Skeletal muscle satellite cell (primary cell): ENCODE data around the gene BRAT1.
"Not testable (repeated sequence)": the region's sequence is repeated elsewhere in the genome, so short reads cannot be mapped to it uniquely, and the experiment has no call there.

Experiments used
- H3K27me3 ChIP-seq: 2 replicates; pipeline ENCODE4 v1.7.0; 2013; ENCODE audit warnings: low read length; ENCODE audit not compliant: control insufficient read depth, insufficient read depth
- H3K36me3 ChIP-seq: 2 replicates; pipeline ENCODE4 v1.7.0; 2013; ENCODE audit warnings: mild to moderate bottlenecking, control low read depth, low read length; ENCODE audit not compliant: insufficient read depth
- H3K4me1 ChIP-seq: 2 replicates; pipeline ENCODE4 v1.7.0; 2013; ENCODE audit warnings: low read length; ENCODE audit not compliant: control insufficient read depth, insufficient read depth
- H3K4me2 ChIP-seq: 2 replicates; pipeline ENCODE4 v1.7.0; 2013; ENCODE audit warnings: mild to moderate bottlenecking, low read length
- H3K4me3 ChIP-seq: 2 replicates; pipeline ENCODE4 v1.7.0; 2013; ENCODE audit warnings: low read length
- H3K9ac ChIP-seq: 2 replicates; pipeline ENCODE4 v1.7.0; 2013; ENCODE audit warnings: mild to moderate bottlenecking, low read depth, low read length, moderate library complexity
- H3K9me3 ChIP-seq: replicated peaks from 2 replicates; pipeline ENCODE4 v1.7.0; 2013; ENCODE audit warnings: mild to moderate bottlenecking, control low read depth, low read length

Gene BRAT1

DNA sequence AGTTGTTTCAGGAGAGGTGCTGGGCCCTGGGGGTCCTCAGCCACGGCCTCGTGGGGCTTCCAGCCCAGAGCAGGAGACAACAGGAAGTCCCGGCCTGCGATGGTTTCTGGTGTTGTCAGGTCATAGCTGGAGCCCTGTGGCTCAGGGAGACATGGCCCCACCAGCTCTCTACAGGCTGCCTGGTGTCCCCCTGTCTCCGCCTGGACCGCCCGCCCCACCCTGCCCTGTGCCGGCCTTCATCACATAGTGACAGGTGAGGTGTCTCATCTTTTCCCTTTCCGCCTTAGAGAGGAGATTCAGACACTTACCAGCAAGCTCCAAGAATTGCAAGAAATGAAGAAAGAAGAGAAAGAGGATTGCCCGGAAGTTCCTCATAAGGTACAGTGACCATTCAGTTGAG is 39.3 kb upstream of the BRAT1 start:
- Histone ChIP-seq H3K9me3 (no peaks in the 10 kb centered on the region), H3K27me3 (no peaks in the 10 kb centered on the region), H3K36me3 (peaks cover 25% of the 10 kb centered on the region), H3K4me1 (no peaks in the 10 kb centered on the region), H3K4me3 (no peak overlapping the region), H3K9ac (no peak overlapping the region), H3K4me2 (no peak overlapping the region)

DNA sequence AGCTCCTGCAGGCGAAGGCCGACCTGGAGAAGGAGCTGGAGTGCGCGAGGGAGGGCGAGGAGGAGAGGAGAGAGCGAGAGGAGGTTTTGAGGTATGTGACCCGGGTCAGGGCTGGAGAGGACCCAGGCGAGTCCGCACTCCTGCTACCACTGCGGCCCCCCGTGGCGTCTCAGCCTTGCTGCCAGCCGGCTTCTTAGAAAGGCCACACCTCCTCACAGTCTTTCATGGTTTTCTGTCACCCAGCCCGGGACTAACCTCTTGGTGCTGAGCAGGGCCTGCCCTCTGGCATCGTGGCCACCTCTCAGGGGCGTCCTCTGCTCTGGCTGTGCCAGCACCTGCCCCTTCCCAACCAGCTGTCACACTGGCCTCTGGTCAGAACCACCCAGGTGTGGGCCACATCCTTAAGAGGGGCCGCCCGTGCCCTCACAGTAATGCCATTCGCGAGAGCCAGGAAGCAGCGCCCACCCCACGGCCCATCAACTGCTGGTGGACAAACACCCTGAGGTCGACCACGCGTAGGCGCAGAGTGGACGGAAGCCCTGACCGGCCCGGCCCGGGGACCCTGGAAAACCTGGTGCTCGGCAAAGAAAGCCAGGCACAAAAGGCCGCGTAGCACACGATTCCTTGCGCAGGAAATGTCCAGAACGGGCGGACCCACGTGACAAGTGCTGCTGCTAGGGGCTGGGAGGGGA is 37.9 kb upstream of the BRAT1 start:
- Histone ChIP-seq H3K4me3 (no peak overlapping the region), H3K4me1 (no peaks in the 10 kb centered on the region), H3K36me3 (peaks cover 26% of the 10 kb centered on the region), H3K4me2 (no peak overlapping the region), H3K9me3 (no peaks in the 10 kb centered on the region), H3K9ac (no peak overlapping the region), H3K27me3 (no peaks in the 10 kb centered on the region)

DNA sequence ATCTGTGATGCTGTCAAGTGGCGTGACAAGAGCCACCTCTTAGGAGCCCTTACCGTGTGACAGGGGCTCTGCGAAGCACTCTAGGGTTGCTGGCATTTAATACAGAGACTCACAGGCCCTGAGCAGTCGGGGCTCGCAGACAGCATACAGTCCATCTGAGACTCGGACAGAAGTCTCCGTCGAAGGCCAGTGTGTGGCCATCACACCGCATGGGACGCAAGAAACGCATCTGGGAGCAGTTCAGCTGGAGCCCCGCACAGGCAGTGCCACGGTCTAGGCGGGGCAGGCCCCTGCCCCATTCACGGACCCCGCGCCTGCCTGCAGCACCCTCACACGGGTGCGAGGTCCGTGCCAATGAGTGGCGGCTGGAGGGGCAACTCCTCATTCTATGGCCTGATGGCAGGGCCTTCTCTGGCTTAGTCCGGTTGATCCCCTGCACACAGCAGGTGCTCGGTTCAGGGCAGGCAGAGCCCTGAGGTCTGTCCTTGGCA is 37.1 kb upstream of the BRAT1 start:
- Histone ChIP-seq H3K4me2 (no peak overlapping the region), H3K4me1 (no peaks in the 10 kb centered on the region), H3K9me3 (no peaks in the 10 kb centered on the region), H3K4me3 (no peak overlapping the region), H3K27me3 (no peaks in the 10 kb centered on the region), H3K36me3 (peaks cover 31% of the 10 kb centered on the region), H3K9ac (no peak overlapping the region)

- H3K36me3 ChIP-seq = peaks cover 33% of the 10 kb centered on the region
- not testable (repeated sequence) for H3K9me3 ChIP-seq, H3K9ac ChIP-seq, H3K4me1 ChIP-seq, H3K27me3 ChIP-seq, H3K4me2 ChIP-seq, H3K4me3 ChIP-seq
These were observed 34.6 kb upstream of the BRAT1 start for GRCh38 chr7:2589941-2590340.

- Histone ChIP-seq H3K4me2 (no peak overlapping the region), H3K4me1 (no peaks in the 10 kb centered on the region), H3K9ac (no peak overlapping the region), H3K27me3 (no peaks in the 10 kb centered on the region), H3K9me3 (no peaks in the 10 kb centered on the region), H3K4me3 (no peak overlapping the region), H3K36me3 (peaks cover 30% of the 10 kb centered on the region)
These were observed 34.0 kb upstream of the BRAT1 start for GRCh38 chr7:2589341-2589740.

- peaks cover 24% of the 10 kb centered on the region for H3K36me3 ChIP-seq
- H3K4me2 ChIP-seq = no peak overlapping the region
- no peak overlapping the region for H3K9ac ChIP-seq
These were observed 32.5 kb upstream of the BRAT1 start for GRCh38 chr7:2587778-2588177.

GRCh38 chr7:2587134-2587533 is 31.8 kb upstream of the BRAT1 start:
- no peak overlapping the region for H3K4me3 ChIP-seq
- H3K9ac ChIP-seq = no peak overlapping the region
- no peaks in the 10 kb centered on the region for H3K27me3 ChIP-seq
- H3K9me3 ChIP-seq = no peaks in the 10 kb centered on the region
- H3K36me3 ChIP-seq = peaks cover 18% of the 10 kb centered on the region
- no peak overlapping the region for H3K4me2 ChIP-seq
- H3K4me1 ChIP-seq = no peaks in the 10 kb centered on the region

More at GRCh38 chr7:2587778-2588177, 32.5 kb upstream of the BRAT1 start:
- no peaks in the 10 kb centered on the region for H3K27me3 ChIP-seq
- H3K4me3 ChIP-seq = no peak overlapping the region
- no peaks in the 10 kb centered on the region for H3K9me3 ChIP-seq
- H3K4me1 ChIP-seq = no peaks in the 10 kb centered on the region

- no peak overlapping the region for H3K4me3 ChIP-seq
- no peaks in the 10 kb centered on the region for H3K27me3 ChIP-seq
- H3K4me1 ChIP-seq = no peaks in the 10 kb centered on the region
- H3K9ac ChIP-seq = no peak overlapping the region
- peaks cover 18% of the 10 kb centered on the region for H3K36me3 ChIP-seq
- H3K9me3 ChIP-seq = no peaks in the 10 kb centered on the region
- no peak overlapping the region for H3K4me2 ChIP-seq
These were observed 31.1 kb upstream of the BRAT1 start for GRCh38 chr7:2586326-2587020.

DNA sequence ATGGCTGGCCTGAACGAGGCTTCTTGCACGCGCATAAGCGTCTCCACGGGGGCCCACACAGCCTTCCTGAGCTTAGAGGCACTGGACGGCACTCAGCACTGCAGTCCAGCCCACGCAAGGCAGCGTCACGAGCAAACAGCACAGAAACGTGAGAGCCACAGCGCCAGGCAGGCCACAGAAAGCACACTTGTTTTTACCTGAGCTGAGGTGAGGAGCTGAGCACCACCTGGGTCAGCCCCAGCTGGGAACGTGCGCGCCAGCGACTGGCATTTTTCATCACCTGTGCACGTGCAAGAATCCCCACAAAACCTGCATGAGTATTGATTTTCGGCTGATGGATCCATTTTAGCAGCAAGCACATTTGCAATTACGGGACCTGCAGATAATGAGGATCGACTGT is 30.1 kb upstream of the BRAT1 start:
- no peak overlapping the region for H3K4me3 ChIP-seq
- H3K4me1 ChIP-seq = no peaks in the 10 kb centered on the region
- no peaks in the 10 kb centered on the region for H3K9me3 ChIP-seq
- H3K4me2 ChIP-seq = no peak overlapping the region
- no peak overlapping the region for H3K9ac ChIP-seq
- peaks cover 18% of the 10 kb centered on the region for H3K36me3 ChIP-seq
- no peaks in the 10 kb centered on the region for H3K27me3 ChIP-seq

- peaks cover 15% of the 10 kb centered on the region for H3K36me3 ChIP-seq
- H3K27me3 ChIP-seq = no peaks in the 10 kb centered on the region
- no peaks in the 10 kb centered on the region for H3K9me3 ChIP-seq
- no peak overlapping the region for H3K4me2 ChIP-seq
- no peak overlapping the region for H3K4me3 ChIP-seq
- no peaks in the 10 kb centered on the region for H3K4me1 ChIP-seq
- H3K9ac ChIP-seq = no peak overlapping the region
These were observed 28.7 kb upstream of the BRAT1 start for GRCh38 chr7:2583798-2584580.

DNA sequence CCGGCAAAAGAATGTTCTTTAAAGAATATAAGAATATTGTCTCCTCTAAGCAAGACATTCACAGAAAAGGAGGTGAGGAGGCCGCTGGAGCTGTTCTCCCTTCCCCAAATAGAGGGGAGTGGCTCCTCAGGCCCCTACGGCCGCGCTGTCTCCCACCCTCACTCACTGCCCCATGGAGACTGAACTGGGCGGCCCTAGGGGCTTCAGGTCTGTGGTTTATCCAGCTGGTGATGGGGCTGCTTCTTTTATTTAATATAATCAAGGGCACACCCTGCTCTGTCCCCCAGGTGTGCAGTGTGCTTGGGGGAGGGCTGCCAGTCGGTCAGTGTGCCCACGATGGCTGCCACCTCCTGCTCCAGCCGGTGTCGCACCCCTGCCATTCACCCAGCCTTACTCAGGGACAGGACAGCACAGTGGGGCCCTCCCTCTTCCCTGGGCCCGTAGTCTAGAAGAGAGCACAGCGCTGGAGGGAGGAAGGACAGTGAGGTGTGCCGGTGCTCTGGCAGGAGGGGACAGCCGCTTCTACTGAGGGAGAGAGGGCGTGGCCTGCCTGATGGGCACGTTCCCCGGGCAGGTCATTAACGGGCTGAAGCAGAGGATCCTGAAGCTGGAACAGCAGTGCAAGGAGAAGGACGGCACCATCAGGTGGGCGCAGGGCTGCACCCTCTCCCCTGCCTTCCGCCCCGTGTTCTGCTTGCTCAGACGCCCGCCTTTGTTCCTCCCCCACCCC is 26.8 kb upstream of the BRAT1 start:
- no peaks in the 10 kb centered on the region for H3K27me3 ChIP-seq
- no peak overlapping the region for H3K9ac ChIP-seq
- no peaks in the 10 kb centered on the region for H3K4me1 ChIP-seq
- no peak overlapping the region for H3K4me2 ChIP-seq
- no peaks in the 10 kb centered on the region for H3K9me3 ChIP-seq
- H3K36me3 ChIP-seq = peaks cover 14% of the 10 kb centered on the region
- H3K4me3 ChIP-seq = no peak overlapping the region
